ENCODE data around the gene SLC25A19. TPM values are rescaled to one million over a fixed set of nuclear protein-coding genes. Genes with fewer than 3 reads are reported as not detected.
A peak's percentile ranks its signal among the peaks of the same experiment; 100 is the strongest.
"Not testable (repeated sequence)": the region's sequence is repeated elsewhere in the genome, so short reads cannot be mapped to it uniquely, and the experiment has no call there.

The SLC25A19 gene
- total RNA-seq, 2 donors from 2014 or later, result 53.0 to 140 TPM

DNA sequence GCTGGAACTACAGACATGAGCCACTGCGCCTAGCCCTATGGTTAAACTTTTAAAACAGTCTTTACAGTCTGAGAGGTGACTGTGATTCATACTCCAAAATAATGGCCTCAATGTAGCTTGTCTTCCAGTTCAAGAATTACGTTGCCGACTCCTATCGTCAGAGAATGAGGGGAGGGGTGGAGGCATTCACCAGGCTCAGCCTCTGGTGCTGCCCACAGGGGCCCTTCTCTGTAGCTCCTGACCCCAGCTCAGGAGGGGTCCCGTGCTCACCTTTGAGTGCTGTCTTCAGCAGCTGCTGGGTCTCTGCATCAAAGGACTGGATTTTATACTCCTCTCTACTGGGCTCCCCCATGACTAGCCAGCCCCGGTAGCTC is 19.4 kb downstream of the SLC25A19 start:
- Mint-ChIP-seq H3K4me1 (ENCODE audit: low read depth in 2 of 2) (peaks cover 23 to 27% of the 10 kb centered on the region in 2 donors), H3K27ac (peak overlapping the region; percentile 77 to 78), H3K36me3 (no peaks in the 10 kb centered on the region), H3K9me3 (no peaks in the 10 kb centered on the region), H3K4me3 (peak overlapping the region; percentile 85), H3K27me3 (no peaks in the 10 kb centered on the region)
- ATAC-seq (no peak), DNase-seq (ENCODE audit: low spot score) (no peak)

DNA sequence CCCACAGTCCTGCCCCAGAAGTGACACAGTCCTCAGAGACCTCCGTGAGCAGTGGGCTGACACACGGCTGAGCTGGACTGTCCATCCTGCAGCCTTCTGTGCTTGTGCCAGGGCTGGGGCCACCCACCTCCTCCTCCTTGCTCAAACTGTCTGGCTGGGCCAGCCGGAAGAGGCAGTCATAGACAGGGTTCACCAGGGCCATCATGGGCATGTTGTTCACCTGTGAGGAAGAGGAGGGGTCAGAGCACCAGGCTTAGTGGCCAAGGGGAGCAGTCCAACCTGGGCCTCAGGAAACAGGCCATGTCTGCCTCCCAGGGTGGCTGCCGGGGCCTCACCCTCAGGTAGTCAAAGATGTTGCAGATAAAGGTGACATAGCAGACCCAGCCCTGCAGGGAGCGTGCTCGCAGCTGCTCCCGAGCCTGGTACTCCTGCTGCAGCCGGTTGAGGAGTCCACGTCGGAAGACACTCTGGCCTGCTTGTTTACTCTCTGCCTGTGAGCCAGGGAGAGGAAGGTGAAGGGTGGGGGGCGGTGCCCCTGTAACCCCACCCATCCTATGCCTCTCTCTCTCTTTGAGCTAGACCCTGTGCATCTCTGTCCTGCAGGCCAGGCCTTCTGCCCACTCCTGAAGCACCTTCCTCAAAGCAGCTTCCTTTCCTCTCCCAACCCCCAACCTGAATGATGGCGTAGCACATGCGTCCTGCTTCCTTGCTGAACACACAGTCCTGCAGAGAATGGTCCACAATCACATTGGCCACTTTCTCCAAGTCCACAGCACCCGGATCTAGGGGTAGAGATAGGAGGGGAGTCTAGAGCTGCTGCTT is 21.6 kb downstream of the SLC25A19 start:
- DNase-seq (ENCODE audit: low spot score) (no peak), ATAC-seq (no peak)
- Mint-ChIP-seq H3K4me3 (no peak overlapping the region), H3K36me3 (no peaks in the 10 kb centered on the region), H3K27ac (no peak overlapping the region), H3K9me3 (no peaks in the 10 kb centered on the region), H3K4me1 (ENCODE audit: low read depth in 2 of 2) (peaks cover 20 to 21% of the 10 kb centered on the region in 2 donors), H3K27me3 (no peaks in the 10 kb centered on the region)

DNA sequence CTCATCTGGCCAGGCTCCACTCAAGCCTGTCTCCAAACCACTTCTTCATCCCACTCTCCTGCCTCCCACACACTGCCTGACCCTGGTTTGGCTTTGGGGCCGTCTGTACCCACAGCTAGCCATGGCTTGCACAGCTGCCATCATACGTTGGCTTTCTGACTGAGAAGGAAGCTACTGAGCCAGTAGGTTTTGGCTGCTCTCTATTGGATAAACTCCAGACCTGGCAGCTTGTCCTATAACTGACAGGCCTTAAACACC is 22.2 kb downstream of the SLC25A19 start:
- Mint-ChIP-seq H3K27me3 (no peaks in the 10 kb centered on the region), H3K9me3 (no peaks in the 10 kb centered on the region), H3K36me3 (no peaks in the 10 kb centered on the region), H3K4me3 (no peak overlapping the region), H3K27ac (no peak overlapping the region), H3K4me1 (ENCODE audit: low read depth in 2 of 2) (peaks cover 24% of the 10 kb centered on the region in 2 donors)
- ATAC-seq, result no peak
- no peak for DNase-seq (ENCODE audit: low spot score)

DNA sequence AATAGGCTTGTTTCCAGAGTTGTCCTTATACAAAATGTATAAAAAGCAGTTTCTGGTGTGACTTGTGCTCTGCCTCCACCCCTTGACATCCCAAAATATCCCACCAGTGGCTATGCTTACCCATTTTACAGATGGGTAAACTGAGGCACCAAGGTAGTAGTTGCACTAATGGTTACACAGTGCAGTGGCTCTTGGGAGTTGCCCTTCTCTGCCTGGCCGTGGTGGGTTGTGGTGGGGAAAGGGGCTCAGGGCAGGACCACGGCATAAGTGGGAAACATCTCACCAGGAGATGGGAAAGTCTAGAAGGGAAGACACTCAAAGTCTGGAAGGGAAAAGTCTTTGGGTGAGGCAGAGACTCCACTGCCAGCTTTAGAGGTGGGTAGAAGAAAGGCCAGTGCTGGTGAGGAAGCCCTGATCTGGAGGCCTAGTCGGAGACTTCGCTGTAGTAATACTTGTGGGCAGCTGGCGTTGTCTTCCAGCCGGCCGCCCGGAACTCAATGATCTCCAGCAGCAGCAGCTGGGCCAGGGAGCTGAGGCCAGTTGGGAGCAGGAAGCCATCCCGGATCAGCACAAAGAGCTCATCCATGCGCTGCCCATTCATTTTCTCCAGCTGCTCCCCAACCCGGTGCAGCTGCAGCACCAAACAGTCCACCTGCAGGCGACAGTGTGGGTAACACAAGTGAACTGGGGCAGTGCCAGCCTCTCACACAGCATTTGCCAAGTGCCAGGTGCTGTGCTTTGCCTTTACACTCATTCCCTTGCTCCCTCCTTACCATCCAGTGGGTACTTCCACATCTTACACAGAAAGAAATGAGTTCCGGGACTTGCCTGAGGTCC is 22.7 kb downstream of the SLC25A19 start:
- peaks cover 20 to 24% of the 10 kb centered on the region in 2 donors for H3K4me1 Mint-ChIP-seq (ENCODE audit: low read depth in 2 of 2)
- H3K27ac Mint-ChIP-seq, result no peak overlapping the region
- DNase-seq (ENCODE audit: low spot score) (no peak), ATAC-seq (no peak)
- no peaks in the 10 kb centered on the region for H3K9me3 Mint-ChIP-seq
- no peaks in the 10 kb centered on the region for H3K27me3 Mint-ChIP-seq
- no peak overlapping the region for H3K4me3 Mint-ChIP-seq
- H3K36me3 Mint-ChIP-seq, result no peaks in the 10 kb centered on the region

DNA sequence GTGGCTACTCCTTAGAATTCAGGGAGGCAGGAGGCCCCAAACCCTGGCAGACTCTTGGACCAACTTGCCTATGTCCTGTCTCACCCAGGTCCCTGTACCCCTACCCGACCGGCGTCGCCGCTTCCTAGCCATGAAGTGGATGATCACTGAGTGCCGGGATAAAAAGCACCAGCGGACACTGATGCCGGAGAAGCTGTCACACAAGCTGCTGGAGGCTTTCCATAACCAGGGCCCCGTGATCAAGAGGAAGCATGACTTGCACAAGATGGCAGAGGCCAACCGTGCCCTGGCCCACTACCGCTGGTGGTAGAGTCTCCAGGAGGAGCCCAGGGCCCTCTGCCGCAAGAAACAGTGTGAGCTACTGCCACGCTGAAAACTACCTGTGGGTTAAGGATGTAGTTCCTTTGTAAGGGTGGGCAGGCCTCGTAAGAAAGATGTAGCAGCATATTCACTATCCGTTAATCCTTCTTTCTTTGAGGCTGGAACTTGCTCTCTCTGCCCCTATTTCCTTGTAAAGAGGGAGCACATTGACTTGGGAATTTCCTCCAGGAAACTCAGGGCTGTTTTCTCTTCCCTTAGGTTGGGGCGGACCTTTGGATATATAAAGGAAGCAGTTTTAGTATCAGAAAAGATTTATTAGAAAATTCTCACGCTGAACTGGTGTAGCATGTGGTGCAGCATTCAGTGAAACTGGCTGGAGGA is 23.5 kb downstream of the SLC25A19 start:
- Mint-ChIP-seq H3K36me3 (no peaks in the 10 kb centered on the region), H3K27ac (no peak overlapping the region), H3K4me1 (ENCODE audit: low read depth in 2 of 2) (peaks cover 22 to 28% of the 10 kb centered on the region in 2 donors), H3K9me3 (no peaks in the 10 kb centered on the region), H3K27me3 (no peaks in the 10 kb centered on the region), H3K4me3 (no peak overlapping the region)
- ATAC-seq (no peak), DNase-seq (ENCODE audit: low spot score) (no peak)

DNA sequence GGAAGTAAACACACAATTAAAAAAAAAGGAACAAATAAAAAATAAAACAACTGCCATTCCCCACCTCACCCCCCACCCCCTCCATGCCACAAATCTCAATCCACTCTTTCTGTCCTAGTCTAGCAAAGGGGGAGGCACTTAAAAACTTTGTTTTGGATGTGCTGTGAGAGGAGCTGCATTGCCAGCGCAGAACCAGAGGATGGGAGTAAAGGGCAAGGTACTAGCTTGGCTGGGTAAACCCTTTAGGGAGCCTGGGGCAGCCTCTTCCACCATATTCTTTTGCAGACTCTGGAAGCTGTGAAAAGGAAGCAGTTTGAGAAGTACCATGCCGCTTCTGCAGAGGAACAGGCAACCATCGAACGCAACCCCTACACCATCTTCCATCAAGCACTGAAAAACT is 26.2 kb downstream of the SLC25A19 start:
- Mint-ChIP-seq H3K4me1 (ENCODE audit: low read depth in 2 of 2) (peaks cover 28 to 37% of the 10 kb centered on the region in 2 donors), H3K27ac (peak overlapping the region; percentile 99 to 100), H3K4me3 (peak overlapping the region; percentile 100), H3K9me3 (no peaks in the 10 kb centered on the region), H3K36me3 (peaks cover 6% of the 10 kb centered on the region), H3K27me3 (no peaks in the 10 kb centered on the region)
- DNase-seq (ENCODE audit: low spot score), result no peak
- no peak for ATAC-seq

DNA sequence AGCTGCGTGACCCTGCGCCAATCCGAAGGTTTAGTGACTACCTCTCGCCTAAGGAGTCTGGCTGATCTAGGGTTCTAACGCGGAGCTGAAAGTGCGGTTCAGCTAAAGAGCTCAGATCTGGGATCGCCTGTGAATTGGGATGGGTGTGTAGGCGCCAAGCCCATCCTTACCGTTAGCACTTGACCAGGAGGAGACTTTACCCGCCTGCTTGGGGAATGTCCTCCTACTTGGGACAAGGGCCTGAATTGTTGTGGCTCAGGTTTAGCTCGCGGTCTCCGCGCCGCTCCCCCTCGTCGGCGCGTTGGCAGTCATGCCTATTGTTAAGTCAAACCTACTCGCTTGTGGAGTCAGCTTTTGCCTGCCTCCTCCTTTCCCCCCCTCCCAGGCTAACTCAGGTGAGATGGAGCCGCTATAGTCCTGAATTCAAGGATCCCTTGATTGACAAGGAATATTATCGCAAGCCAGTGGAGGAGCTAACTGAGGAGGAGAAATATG is 27.1 kb downstream of the SLC25A19 start:
- no peak for DNase-seq (ENCODE audit: low spot score)
- H3K27ac Mint-ChIP-seq, result peak overlapping the region; percentile 99 to 100
- peak overlapping the region; percentile 100 for H3K4me3 Mint-ChIP-seq
- H3K4me1 Mint-ChIP-seq (ENCODE audit: low read depth in 2 of 2), result peaks cover 37 to 41% of the 10 kb centered on the region in 2 donors
- no peaks in the 10 kb centered on the region for H3K27me3 Mint-ChIP-seq
- no peaks in the 10 kb centered on the region for H3K9me3 Mint-ChIP-seq
- ATAC-seq, result no peak
- H3K36me3 Mint-ChIP-seq, result peaks cover 6% of the 10 kb centered on the region

DNA sequence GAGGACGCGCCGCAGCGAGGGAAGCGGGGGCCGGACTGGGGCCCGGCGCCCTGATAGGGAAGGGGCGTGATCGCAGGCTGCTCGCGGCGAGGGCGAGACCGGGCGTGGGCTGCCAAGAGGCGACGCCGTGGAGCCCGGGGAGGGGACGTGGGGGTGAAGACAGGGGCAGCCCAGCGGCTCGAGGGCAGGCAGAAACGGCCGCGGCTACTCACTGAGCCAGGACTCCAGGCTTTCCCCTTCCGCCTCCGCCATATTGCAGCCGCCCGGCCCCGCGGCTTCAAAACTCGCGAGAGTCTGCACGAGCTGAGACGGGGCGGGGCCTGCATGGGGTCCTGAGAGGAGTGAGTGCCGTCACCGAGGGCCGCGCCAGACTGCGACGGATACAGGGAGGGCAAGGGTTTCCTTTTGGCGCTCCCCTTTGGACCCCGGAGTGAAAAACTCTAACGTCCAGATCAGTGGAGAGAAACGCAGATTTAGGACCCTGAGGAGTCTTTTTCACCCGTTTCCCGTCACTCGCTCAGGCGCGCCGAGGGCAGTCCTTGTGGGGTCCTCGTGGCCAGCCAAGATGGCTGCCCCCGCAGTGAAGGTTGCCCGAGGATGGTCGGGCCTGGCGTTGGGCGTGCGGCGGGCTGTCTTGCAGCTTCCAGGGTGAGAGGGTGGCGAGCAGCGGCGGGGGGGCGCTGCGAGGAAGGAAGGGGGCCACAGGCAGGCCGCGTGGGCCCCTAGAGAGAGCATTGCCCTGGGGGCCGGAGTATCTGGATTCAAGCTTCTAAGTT is 27.7 kb downstream of the SLC25A19 start, which contains the start of the genes GGA3 and MRPS7:
GGA3 (minus strand) TSS at position 271 of the 776 bp plus-strand sequence; CDS start at position 252, 19 bp downstream.
MRPS7 (plus strand) TSS at position 544 of the 776 bp plus-strand sequence; CDS start at position 566, 22 bp downstream.
- H3K4me3 Mint-ChIP-seq, result peak within 1 kb of the TSS; percentile 100
- DNase-seq (ENCODE audit: low spot score) (peak; percentile 96), ATAC-seq (peak; percentile 94 to 96)
- H3K27me3 Mint-ChIP-seq, result no peaks in the 10 kb centered on the region
- peaks cover 44% of the 10 kb centered on the region in 2 donors for H3K4me1 Mint-ChIP-seq (ENCODE audit: low read depth in 2 of 2)
- peaks cover 6% of the 10 kb centered on the region for H3K36me3 Mint-ChIP-seq
- peak within 1 kb of the TSS; percentile 99 to 100 for H3K27ac Mint-ChIP-seq
- H3K9me3 Mint-ChIP-seq, result no peaks in the 10 kb centered on the region

DNA sequence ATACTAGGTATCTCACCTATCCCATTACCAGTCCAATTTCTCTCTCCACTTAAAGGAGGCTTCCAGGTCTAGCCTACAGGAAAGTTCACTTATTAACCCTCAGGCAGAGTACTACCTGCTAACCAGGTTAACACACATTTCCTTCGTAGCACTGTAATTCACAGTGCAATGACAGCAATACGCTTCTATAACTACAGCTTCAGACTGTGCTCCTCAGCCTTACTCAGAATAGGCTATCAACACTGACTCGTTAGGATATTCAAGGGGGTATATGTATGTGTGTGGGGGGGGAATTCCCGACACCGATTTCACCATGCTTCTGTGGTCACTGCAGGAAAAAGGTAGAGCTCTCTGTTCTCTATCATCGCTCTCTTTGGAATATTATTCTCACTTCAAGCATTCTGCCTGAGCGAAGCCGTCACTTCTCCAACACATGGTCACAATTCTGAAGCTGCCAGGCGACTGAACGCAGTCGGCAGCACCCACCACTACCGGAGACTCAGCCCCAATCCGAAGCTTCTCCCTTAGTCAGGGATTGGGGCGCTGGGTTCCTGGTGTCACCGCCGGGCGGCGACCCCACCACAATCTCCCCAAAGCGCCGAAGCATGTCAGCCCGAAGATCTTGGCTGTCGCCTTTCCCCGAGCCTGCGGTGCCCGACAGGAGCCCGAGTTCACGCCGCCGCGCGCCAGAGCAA is 28.4 kb downstream of the SLC25A19 start:
- Mint-ChIP-seq H3K27me3 (no peaks in the 10 kb centered on the region), H3K27ac (peak overlapping the region; percentile 99 to 100), H3K4me3 (peak overlapping the region; percentile 100), H3K36me3 (peaks cover 6% of the 10 kb centered on the region), H3K4me1 (ENCODE audit: low read depth in 2 of 2) (peaks cover 51% of the 10 kb centered on the region in 2 donors), H3K9me3 (no peaks in the 10 kb centered on the region)
- ATAC-seq, result peak; percentile 82 to 83
- peak; percentile 77 for DNase-seq (ENCODE audit: low spot score)

DNA sequence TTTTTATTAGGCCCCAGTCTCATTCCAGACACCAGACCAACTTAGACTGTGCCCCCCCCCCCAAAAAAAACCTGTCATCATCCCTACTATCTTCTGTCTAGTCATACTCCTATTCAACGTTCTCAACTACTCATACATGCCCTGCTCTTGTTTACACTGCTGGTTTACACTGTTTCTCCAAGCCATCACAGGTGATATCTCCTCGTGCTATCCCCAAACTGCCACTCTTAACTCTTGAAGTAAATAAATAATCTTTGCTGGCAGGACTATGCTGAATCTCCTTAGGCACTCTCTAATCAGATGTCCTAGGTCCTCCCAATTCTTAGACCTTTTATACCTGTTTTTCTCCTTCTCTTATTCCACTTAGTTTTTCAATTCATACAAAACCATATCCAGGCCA is 32.0 kb downstream of the SLC25A19 start:
- not testable (repeated sequence) for DNase-seq (ENCODE audit: low spot score); H3K27me3 Mint-ChIP-seq; H3K9me3 Mint-ChIP-seq; H3K4me3 Mint-ChIP-seq; ATAC-seq; H3K36me3 Mint-ChIP-seq
- H3K27ac Mint-ChIP-seq, result peak overlapping the region; percentile 68 to 99
- H3K4me1 Mint-ChIP-seq (ENCODE audit: low read depth in 2 of 2), result peaks cover 76 to 79% of the 10 kb centered on the region in 2 donors

DNA sequence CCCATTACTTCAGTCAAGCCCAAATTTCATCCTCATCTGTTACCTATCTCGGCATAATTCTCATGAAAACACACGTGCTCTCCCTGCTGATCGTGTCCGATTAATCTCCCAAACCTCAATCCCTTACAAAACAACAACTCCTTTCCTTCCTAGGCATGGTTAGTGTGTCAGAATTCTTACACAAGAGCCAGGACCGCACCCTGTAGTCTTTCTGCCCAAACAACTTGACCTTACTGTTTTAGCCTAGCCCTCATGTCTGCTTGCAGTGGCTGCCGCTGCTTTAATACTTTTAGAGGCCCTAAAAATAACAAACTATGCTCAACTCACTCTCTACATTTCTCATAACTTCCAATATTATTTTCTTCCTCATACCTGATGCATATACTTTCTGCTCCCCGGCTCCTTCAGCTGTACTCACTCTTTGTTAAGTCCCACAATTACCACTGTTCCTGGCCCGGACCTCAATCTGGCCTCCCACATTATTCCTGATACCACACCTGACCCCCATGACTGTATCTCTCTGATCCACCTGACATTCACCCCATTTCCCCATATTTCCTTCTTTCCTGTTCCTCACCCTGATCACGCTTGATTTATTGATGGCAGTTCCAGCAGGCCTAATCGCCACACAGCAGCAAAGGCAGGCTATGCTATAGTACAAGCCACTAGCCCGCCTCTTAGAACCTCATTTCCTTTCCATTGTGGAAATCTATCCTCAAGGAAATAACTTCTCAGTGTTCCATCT is 33.1 kb downstream of the SLC25A19 start:
- not testable (repeated sequence) for H3K9me3 Mint-ChIP-seq; H3K36me3 Mint-ChIP-seq; DNase-seq (ENCODE audit: low spot score); H3K27me3 Mint-ChIP-seq; H3K4me3 Mint-ChIP-seq; ATAC-seq
- Mint-ChIP-seq H3K4me1 (ENCODE audit: low read depth in 2 of 2) (peaks cover 77 to 85% of the 10 kb centered on the region in 2 donors), H3K27ac (peak overlapping the region; percentile 68 to 99)

All from natural killer cell treated with Interleukin-12 subunit alpha and Interleukin-12 subunit beta and Interleukin-15 and Interleukin-18, amount 100 ng/mL, for 72 hours (primary cell).